GM10248 (cell line): ENCODE data around the gene SLC5A6.

Experiments
- CTCF ChIA-PET: fragments of 300-600 bp; sonication (Branson Sonifier 250); formaldehyde crosslinking; extraction: SDS; loops from one replicate; lab custom pipeline; 2021; ENCODE audit warnings: antibody characterized with exemption; lab: Yijun Ruan, JAX
- POLR2A ChIA-PET: fragments of 350-650 bp; sonication (Branson Sonifier 250); formaldehyde crosslinking; extraction: SDS; loops from one replicate; lab custom pipeline; 2020; ENCODE audit warnings: antibody characterized with exemption; lab: Yijun Ruan, JAX
- DNase-seq: peaks from one replicate; pipeline ENCODE4 v3.0.0; 2012; ENCODE audit errors: extremely low spot score
- CTCF ChIP-seq: IDR thresholded peaks from 2 replicates; pipeline ENCODE4 v1.5.1; 2012; ENCODE audit warnings: mild to moderate bottlenecking, low read depth; ENCODE audit errors: extremely low read depth, missing control alignments, control extremely low read depth

Gene SLC5A6

GRCh38 chr2:27237341-27237945 lies 25.4 kb upstream of the SLC5A6 start:
- ChIA-PET CTCF (no interaction called here), POLR2A (interaction anchor here (0.6 kb wide), 1 partner anchor 192 kb away, joined by 4 read pairs; no protein-coding TSS in a partner anchor)
- no peak for DNase-seq
- TF ChIP-seq CTCF, result no peak

- no peak for TF ChIP-seq CTCF
- DNase-seq, result no peak
- ChIA-PET CTCF (interaction anchor here (1.4 kb wide), 1 partner anchor 13 kb away, joined by 5 read pairs; no protein-coding TSS in a partner anchor), POLR2A (no interaction called here)
Observed at GRCh38 chr2:27236626-27237025, 24.6 kb upstream of the SLC5A6 start.

GRCh38 chr2:27236136-27236535 lies 24.1 kb upstream of the SLC5A6 start:
- DNase-seq, result no peak
- ChIA-PET CTCF (interaction anchor here (0.9 to 2.7 kb wide), 4 partner anchors 13 to 67 kb away, joined by 3 to 6 read pairs (median 5); partner anchors contain the start of gene CAD), POLR2A (interaction anchor here (0.7 kb wide), 1 partner anchor 10 kb away, joined by 4 read pairs; no protein-coding TSS in a partner anchor)
- TF ChIP-seq CTCF, result no peak

GRCh38 chr2:27233341-27233740 lies 21.3 kb upstream of the SLC5A6 start:
- ChIA-PET CTCF (interaction anchor here (1.5 to 4.1 kb wide), 3 partner anchors 16 to 71 kb away, joined by 3 to 23 read pairs (median 6); partner anchors contain the start of gene CAD), POLR2A (no interaction called here)
- DNase-seq, result no peak
- no peak for TF ChIP-seq CTCF

GRCh38 chr2:27231921-27232320 lies 19.9 kb upstream of the SLC5A6 start:
- POLR2A ChIA-PET, result no interaction called here
- DNase-seq, result no peak
- CTCF ChIA-PET, result interaction anchor here (0.7 to 4.1 kb wide), 6 partner anchors 10 to 134 kb away, joined by 3 to 23 read pairs (median 4); no protein-coding TSS in a partner anchor
- TF ChIP-seq CTCF, result no peak

GRCh38 chr2:27227501-27227900 lies 15.4 kb upstream of the SLC5A6 start:
- TF ChIP-seq CTCF, result no peak
- CTCF ChIA-PET, result no interaction called here
- POLR2A ChIA-PET, result no interaction called here
- DNase-seq, result no peak
